ENCODE measurements around the gene FANCL.

- TF ChIP-seq POLR2A (IDR thresholded peaks at IDR 0.05; ENCODE audit: low read depth) (no peak), CTCF (IDR thresholded peaks at IDR 0.05) (no peak)
Measured at GRCh38 chr2:58271826-58272225, 30.7 kb upstream of the FANCL start.
